ENCODE results near the gene PRR23C.

PRR23C gene

GRCh38 chr3:139087621-139088020 lies 42.9 kb upstream of the PRR23C start:
- Histone ChIP-seq H3K4me3 (replicated peaks; ENCODE audit: insufficient read depth, low read length) (no peak overlapping the region), H3K27ac (replicated peaks) (no peak overlapping the region), H3K27me3 (ENCODE audit: insufficient read depth, poor library complexity, severe bottlenecking) (peaks cover 10% of the 10 kb centered on the region)
- no peak for DNase-seq (ENCODE audit: low read depth in 1 of 2, low spot score in 1 of 2)
- TF ChIP-seq CTCF (IDR thresholded peaks at IDR 0.05; ENCODE audit: insufficient read depth, low read length): no peak
- no peak for TF ChIP-seq GABPA (IDR thresholded peaks at IDR 0.05; ENCODE audit: low read depth)
- no peak for TF ChIP-seq SPI1 (IDR thresholded peaks at IDR 0.05; ENCODE audit: borderline replicate concordance, low read depth)
- no peak for TF ChIP-seq POLR2AphosphoS5 (IDR thresholded peaks at IDR 0.05; ENCODE audit: low read depth)
- TF ChIP-seq REST (IDR thresholded peaks at IDR 0.05; ENCODE audit: insufficient replicate concordance, low read depth): no peak

GRCh38 chr3:139084176-139084575 lies 39.5 kb upstream of the PRR23C start:
- H3K27ac ChIP-seq (replicated peaks): no peak overlapping the region
- H3K4me3 ChIP-seq (replicated peaks; ENCODE audit: insufficient read depth, low read length): no peak overlapping the region
- DNase-seq (ENCODE audit: low read depth in 1 of 2, low spot score in 1 of 2): no peak
- peaks cover 6% of the 10 kb centered on the region for H3K27me3 ChIP-seq (ENCODE audit: insufficient read depth, poor library complexity, severe bottlenecking)
- TF ChIP-seq POLR2AphosphoS5 (IDR thresholded peaks at IDR 0.05; ENCODE audit: low read depth): no peak
- no peak for TF ChIP-seq GABPA (IDR thresholded peaks at IDR 0.05; ENCODE audit: low read depth)
- no peak for TF ChIP-seq REST (IDR thresholded peaks at IDR 0.05; ENCODE audit: insufficient replicate concordance, low read depth)
- no peak for TF ChIP-seq SPI1 (IDR thresholded peaks at IDR 0.05; ENCODE audit: borderline replicate concordance, low read depth)
- TF ChIP-seq CTCF (IDR thresholded peaks at IDR 0.05; ENCODE audit: insufficient read depth, low read length): no peak

- H3K27ac ChIP-seq (replicated peaks): no peak overlapping the region
- DNase-seq (ENCODE audit: low read depth in 1 of 2, low spot score in 1 of 2): no peak
- no peak for TF ChIP-seq REST (IDR thresholded peaks at IDR 0.05; ENCODE audit: insufficient replicate concordance, low read depth)
- TF ChIP-seq GABPA (IDR thresholded peaks at IDR 0.05; ENCODE audit: low read depth): no peak
- no peak for TF ChIP-seq POLR2AphosphoS5 (IDR thresholded peaks at IDR 0.05; ENCODE audit: low read depth)
- TF ChIP-seq CTCF (IDR thresholded peaks at IDR 0.05; ENCODE audit: insufficient read depth, low read length): no peak
- no peak for TF ChIP-seq SPI1 (IDR thresholded peaks at IDR 0.05; ENCODE audit: borderline replicate concordance, low read depth)
- no peak overlapping the region for H3K4me3 ChIP-seq (replicated peaks; ENCODE audit: insufficient read depth, low read length)
- no peaks in the 10 kb centered on the region for H3K27me3 ChIP-seq (ENCODE audit: insufficient read depth, poor library complexity, severe bottlenecking)
Observed at GRCh38 chr3:139074565-139075115, 29.9 kb upstream of the PRR23C start.

Data from HL-60 (cell line).